ENCODE results near the gene FAM124B. TPM values are rescaled to one million over a fixed set of nuclear protein-coding genes. Genes with fewer than 3 reads are reported as not detected.
A peak's percentile ranks its signal among the peaks of the same experiment; 100 is the strongest.
"Not testable (repeated sequence)": the region's sequence is repeated elsewhere in the genome, so short reads cannot be mapped to it uniquely, and the experiment has no call there.

The FAM124B gene
- total RNA-seq, 1 donor, result under 0.01 TPM

DNA sequence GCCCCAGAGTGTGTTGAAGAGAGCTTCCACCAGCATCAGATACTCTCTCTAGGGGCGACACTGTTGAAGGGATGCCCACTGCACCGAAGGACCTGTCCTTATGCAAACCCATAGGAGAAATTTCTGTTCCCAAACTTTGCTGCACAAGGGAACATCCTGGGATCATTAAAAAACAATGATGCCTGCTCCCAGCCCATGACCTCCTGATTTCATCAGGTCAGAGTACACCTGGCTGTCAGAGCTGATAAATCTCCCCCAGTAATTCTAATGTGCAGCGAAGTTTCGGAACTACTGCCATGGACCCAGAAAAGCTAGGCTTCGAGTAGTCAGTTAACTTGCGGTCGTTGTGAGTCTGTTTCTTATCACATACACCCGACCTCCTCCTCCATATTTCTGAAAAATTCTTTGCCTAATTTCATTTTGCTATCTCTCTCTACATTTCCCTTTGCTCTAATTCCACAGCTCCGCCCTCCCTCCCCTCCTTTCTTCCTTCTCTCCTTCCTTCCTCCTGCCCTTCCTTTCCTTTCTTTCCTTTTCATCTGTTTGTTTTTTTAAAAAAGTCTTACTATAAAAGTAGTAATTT, 18.8 kb downstream of the FAM124B start:
- TF ChIP-seq, protein P1, sequence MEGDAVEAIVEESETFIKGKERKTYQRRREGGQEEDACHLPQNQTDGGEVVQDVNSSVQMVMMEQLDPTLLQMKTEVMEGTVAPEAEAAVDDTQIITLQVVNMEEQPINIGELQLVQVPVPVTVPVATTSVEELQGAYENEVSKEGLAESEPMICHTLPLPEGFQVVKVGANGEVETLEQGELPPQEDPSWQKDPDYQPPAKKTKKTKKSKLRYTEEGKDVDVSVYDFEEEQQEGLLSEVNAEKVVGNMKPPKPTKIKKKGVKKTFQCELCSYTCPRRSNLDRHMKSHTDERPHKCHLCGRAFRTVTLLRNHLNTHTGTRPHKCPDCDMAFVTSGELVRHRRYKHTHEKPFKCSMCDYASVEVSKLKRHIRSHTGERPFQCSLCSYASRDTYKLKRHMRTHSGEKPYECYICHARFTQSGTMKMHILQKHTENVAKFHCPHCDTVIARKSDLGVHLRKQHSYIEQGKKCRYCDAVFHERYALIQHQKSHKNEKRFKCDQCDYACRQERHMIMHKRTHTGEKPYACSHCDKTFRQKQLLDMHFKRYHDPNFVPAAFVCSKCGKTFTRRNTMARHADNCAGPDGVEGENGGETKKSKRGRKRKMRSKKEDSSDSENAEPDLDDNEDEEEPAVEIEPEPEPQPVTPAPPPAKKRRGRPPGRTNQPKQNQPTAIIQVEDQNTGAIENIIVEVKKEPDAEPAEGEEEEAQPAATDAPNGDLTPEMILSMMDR (IDR thresholded peaks at IDR 0.05; ENCODE audit: insufficient read depth, low read depth, low read length), result no peak

DNA sequence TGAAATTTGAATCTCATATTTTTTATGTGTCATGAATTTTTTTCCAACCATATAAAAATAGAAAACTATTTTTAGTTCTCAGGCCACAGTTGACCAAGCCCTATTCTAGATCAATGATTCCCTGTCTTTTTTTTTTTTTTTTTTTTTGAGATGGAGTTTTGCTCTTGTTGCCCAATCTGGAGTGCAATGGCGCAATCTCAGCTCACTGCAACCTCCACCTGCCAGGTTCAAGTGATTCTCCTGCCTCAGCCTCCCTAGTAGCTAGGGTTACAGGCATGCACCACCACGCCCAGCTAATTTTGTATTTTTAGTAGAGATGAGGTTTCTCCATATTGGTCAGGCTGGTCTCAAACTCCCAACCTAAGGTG, 19.6 kb downstream of the FAM124B start:
- H3K4me3 ChIP-seq (ENCODE audit: low read depth, low read length); DNase-seq (ENCODE audit: low read depth): not testable (repeated sequence)

More for the DNA sequence above, 18.8 kb downstream of the FAM124B start:
- DNase-seq (ENCODE audit: low read depth), result no peak
- H3K4me3 ChIP-seq (ENCODE audit: low read depth, low read length), result no peak overlapping the region

DNA sequence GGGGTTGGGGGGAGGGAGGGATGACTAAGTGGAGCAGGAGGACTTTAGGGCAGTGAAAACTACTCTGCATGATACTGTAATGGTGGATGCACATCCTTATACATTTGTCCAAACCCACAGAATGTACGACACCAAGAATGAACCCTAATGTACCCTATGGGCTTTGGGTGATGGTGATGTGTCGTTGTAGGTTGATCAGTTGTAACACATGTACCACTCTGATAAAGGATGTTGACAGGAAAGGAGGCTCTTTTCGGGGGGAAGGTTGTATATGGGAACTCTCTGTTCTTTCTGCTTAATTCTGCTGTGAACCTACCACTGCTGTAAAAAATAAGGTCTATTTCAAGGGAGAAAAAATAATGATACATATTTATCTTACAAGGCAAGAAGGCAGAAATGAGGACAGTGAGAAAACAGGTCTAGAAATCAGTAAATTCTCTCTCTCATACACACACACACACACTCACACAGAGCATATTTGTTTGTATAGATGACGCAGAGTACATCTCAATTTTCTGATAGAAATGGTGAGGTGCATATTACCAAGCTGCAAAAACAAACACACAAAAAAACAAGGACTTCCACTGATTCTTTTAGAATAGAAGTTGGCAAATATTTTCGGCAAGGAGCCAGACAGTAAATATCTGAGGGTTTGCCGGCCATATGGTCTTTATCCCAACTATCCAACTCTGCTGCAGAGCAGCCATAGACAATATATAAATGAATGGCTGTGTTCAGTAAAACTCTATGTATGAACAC, 20.2 kb downstream of the FAM124B start:
- DNase-seq (ENCODE audit: low read depth), result peak; percentile 70
- TF ChIP-seq, protein P1 (IDR thresholded peaks at IDR 0.05; ENCODE audit: insufficient read depth, low read depth, low read length), result no peak
- H3K4me3 ChIP-seq (ENCODE audit: low read depth, low read length), result no peak overlapping the region

DNA sequence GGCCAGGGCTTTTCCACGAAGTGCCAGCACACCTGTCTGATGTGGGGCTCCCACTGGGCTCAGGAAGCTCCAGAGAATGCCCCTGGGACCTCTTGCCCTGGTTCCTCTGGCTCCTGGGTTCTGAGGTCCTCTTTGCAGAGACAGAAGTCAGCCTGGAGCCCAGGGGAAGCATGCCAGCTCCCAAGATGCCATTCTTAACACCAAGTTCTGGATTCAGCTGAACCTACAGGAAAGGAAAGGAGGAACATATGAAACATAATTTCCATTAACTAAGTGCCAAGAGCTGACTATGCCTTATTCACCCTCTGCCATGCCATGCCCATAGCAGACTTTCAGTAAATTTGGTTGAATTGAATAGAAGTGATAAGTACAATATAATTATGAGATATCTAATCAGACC, 21.9 kb downstream of the FAM124B start:
- no peak overlapping the region for H3K4me3 ChIP-seq (ENCODE audit: low read depth, low read length)
- DNase-seq (ENCODE audit: low read depth), result no peak
- TF ChIP-seq, protein P1 (IDR thresholded peaks at IDR 0.05; ENCODE audit: insufficient read depth, low read depth, low read length), result no peak

DNA sequence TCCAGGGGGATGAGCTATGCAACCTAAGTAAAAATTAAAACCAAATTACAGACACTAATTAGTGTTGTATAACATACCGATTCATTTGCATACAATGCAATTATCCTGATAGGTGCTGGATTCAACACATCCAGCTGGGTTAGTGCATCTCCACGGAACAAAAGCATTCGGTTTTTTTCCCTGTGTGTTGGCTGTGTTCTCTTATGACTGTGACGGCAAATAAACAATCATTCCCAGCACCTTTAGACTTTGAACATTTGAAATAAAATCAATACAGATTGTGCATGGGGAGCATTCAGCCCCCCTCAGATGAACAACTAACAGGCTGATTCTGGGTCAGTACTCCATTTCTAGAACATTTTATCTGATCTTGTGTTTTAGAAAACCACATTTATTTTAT, 22.7 kb downstream of the FAM124B start:
- TF ChIP-seq, protein P1 (IDR thresholded peaks at IDR 0.05; ENCODE audit: insufficient read depth, low read depth, low read length), result no peak
- DNase-seq (ENCODE audit: low read depth), result no peak
- no peak overlapping the region for H3K4me3 ChIP-seq (ENCODE audit: low read depth, low read length)

DNA sequence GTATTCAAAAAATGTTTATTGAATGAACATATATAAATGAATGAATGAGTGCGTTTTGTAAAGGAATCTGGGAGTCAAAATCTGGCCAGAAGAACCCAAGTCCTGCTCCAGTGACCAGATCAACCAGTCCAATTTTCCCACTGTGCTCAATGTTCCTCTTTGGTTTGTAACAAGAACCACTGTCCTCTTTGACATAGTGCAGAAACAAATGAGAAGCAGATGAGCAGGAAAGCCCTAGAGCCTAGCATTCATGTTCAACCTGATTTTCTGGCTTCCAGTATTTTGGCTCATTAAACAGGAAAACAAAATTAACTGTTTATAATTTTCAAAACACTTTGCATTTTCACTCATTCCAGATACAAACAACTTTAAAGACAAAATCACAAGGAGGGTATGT, 23.2 kb downstream of the FAM124B start:
- TF ChIP-seq, protein P1 (IDR thresholded peaks at IDR 0.05; ENCODE audit: insufficient read depth, low read depth, low read length), result no peak
- no peak overlapping the region for H3K4me3 ChIP-seq (ENCODE audit: low read depth, low read length)
- DNase-seq (ENCODE audit: low read depth), result no peak

DNA sequence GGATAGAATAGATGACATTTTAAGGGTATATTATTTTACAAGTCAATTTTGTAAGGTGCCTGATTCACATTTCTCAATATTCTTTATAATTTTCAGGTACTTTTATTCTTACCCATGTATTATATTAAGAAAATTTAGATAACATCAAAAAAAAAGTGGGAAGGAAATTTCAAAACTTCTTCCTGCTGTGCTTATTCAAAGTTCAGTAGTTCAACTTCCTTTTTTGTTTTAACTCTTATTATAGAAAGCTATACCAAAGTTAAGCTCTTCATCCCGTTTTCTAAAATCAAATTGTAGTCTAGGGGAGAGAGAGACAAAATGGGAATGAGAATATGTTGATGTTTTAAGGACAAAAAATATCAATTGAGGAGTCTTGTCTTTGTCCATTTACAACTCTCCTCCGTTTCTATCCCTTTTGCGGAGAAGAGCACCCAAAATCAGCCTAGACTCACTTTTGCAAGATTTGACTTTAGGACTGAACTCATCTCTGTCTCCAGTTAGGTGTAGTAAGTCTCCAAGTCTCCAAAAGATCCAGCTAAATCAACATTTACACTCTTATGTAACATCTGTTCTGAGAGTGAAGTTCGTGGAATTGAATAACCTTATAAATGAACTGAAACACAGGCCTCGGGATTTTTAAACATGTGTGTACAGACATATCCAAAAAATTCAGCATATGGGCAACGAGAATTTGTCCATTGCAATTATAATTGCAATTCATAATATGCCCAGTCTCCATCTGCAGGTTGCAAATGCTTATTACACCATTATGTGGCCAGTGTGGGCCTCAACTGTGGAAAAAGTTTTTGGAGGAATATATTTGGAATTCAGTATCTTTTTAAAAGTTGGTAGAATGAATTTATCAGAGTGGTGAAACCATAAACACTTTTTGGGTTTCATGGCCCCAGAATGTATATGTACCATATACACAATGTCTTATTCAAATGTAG, 23.9 kb downstream of the FAM124B start:
- no peak for DNase-seq (ENCODE audit: low read depth)
- TF ChIP-seq, protein P1 (IDR thresholded peaks at IDR 0.05; ENCODE audit: insufficient read depth, low read depth, low read length), result peak; percentile 24
- H3K4me3 ChIP-seq (ENCODE audit: low read depth, low read length), result no peak overlapping the region

All from fibroblast of villous mesenchyme (primary cell).